LNCaP clone FGC (cell line): Measurements from ENCODE around the gene CACNA1G.

Source experiments
- DNase-seq: peaks from one replicate; pipeline ENCODE4 v3.0.0-alpha.2; 2011; ENCODE audit warnings: low read depth
- H3K4me3 ChIP-seq: 2 replicates; pipeline ENCODE4 v1.5.1; 2011; ENCODE audit warnings: mild to moderate bottlenecking, low read depth, low read length, control low read depth
- TF ChIP-seq, protein P1 (sequence below): IDR thresholded peaks from 2 replicates; pipeline ENCODE4 v1.5.1; 2012; ENCODE audit warnings: mild to moderate bottlenecking; ENCODE audit not compliant: control insufficient read depth, insufficient read depth; ENCODE audit errors: extremely low read depth

Gene CACNA1G

DNA sequence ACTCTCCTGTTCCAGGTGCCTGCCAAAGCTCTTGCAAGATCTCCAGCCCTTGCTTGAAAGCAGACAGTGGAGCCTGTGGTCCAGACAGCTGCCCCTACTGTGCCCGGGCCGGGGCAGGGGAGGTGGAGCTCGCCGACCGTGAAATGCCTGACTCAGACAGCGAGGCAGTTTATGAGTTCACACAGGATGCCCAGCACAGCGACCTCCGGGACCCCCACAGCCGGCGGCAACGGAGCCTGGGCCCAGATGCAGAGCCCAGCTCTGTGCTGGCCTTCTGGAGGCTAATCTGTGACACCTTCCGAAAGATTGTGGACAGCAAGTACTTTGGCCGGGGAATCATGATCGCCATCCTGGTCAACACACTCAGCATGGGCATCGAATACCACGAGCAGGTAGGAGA lies 17.7 kb downstream of the CACNA1G start:
- no peak for DNase-seq
- H3K4me3 ChIP-seq: no peak overlapping the region
- TF ChIP-seq, protein P1, sequence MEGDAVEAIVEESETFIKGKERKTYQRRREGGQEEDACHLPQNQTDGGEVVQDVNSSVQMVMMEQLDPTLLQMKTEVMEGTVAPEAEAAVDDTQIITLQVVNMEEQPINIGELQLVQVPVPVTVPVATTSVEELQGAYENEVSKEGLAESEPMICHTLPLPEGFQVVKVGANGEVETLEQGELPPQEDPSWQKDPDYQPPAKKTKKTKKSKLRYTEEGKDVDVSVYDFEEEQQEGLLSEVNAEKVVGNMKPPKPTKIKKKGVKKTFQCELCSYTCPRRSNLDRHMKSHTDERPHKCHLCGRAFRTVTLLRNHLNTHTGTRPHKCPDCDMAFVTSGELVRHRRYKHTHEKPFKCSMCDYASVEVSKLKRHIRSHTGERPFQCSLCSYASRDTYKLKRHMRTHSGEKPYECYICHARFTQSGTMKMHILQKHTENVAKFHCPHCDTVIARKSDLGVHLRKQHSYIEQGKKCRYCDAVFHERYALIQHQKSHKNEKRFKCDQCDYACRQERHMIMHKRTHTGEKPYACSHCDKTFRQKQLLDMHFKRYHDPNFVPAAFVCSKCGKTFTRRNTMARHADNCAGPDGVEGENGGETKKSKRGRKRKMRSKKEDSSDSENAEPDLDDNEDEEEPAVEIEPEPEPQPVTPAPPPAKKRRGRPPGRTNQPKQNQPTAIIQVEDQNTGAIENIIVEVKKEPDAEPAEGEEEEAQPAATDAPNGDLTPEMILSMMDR: no peak

DNA sequence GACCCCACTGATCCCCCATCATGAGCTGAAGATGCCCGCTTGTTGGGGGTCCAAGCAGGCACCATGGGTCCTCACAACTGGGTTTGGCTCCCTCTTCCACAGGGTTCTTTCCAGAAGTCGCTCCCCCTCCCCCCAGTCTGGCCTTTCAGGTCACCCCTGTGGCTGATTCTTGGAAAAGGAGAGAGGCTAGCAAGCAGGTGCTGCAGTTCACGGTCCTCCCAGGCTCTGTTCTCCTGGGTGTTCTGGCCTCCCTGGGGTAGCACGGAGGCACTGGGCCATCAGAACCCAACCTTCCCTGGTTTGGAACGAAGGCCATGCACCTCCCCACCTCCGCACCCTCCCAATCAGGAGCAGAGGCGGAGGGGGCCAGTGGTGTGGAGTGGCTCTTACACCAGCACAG lies 18.9 kb downstream of the CACNA1G start:
- TF ChIP-seq, protein P1: no peak
- no peak overlapping the region for H3K4me3 ChIP-seq
- DNase-seq: no peak

DNA sequence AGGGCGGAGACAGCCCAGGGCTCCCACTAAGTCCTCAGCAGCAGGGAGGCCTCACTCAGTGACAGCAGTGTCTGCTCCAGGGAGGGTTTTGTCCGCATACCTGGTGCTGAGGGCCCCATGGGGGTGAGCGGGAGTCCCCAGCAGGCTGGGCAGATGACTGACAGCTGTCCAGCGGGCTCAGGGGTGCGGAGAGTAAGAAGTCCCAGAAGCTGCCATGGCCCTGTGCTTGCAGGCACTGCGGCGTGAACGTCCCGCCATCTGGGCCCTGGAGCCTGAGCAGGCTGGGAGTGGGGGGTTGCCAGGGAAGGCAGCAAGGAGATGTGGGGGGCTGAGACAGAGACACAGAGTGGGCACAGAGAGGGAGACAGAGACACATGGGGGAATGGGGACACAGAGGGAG lies 20.1 kb downstream of the CACNA1G start:
- no peak for DNase-seq
- TF ChIP-seq, protein P1: no peak
- H3K4me3 ChIP-seq: no peak overlapping the region

DNA sequence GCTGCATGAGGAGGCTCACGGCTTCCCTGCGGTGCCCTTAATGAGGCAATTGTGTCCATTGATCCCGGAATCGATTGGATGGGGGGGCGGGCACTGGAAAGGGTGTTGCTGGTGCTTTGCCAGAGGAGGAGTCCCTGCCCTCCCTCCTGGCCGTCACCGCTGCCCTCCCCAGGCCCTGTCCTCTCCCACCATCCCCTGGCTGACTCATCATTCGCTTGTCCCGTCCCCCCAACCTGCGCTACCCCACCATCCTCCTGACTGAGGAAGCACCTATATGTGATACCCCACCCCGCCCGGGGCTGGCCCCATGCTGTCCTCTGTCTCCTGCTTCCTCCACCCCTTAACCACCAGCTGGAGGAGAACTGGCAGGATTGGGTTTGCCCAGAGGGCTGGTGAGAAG lies 20.8 kb downstream of the CACNA1G start:
- no peak for DNase-seq

DNA sequence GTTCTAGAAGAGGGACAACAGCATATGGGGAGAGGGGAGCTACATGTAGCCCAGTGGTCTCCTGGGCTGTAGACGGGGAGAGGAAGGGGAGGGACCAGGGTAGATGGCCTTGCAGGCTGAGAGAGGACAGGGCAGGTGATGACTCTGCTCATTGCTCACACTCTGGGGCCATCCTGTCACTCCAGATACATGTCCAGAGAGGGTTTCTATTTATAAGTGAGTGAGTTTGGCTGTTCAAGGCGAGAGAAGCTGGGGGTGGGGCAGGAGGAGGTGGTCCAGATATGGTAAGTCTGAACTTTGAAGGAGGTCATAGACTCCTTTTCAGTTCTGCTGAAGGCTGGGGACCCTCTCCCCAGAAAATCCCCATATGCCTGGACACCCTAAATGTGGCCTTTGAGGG lies 22.2 kb downstream of the CACNA1G start:
- DNase-seq: no peak
- no peak overlapping the region for H3K4me3 ChIP-seq
- TF ChIP-seq, protein P1: no peak

More for the DNA sequence above, 20.8 kb downstream of the CACNA1G start:
- TF ChIP-seq, protein P1: no peak
- H3K4me3 ChIP-seq: no peak overlapping the region

DNA sequence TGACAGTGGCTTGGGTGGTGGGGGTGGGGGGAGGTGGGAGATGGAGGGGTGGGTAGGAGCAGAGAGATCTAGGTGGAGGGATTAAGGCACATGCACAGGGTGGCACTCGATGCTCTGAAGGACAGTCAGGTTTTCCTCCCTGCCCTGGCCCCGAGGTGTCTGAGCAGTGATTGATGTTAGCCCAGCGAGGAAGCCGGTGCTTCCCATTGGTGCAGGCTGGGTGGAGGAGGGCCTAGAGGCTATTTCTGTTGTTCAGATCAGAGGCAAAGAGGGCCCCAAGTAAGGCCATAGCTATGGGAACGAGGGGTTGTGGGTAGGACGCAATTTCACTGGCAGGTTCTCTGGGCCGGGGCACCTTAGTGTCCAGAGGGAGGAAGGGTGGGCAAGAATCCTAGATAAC lies 23.1 kb downstream of the CACNA1G start:
- H3K4me3 ChIP-seq: no peak overlapping the region
- DNase-seq: no peak
- TF ChIP-seq, protein P1: no peak

DNA sequence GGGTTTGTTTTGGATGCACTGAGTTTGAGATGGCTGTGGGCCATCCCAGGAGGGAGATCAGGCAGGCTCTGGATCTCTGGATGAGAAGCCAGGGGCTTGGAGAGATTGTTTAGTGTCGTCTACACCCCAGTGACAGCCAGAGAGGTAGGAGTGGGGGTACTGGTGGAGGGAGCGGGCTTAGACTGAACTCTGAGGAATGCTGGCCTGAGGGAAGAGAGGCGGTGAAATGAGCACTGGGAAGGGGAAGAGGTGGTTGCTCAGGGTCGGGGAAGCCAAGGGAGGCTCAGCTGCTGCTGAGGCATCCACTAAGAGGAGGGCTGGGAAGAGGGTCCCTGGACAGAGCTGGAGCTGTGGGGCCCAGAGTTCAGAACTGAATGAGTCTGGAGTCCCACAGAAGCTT lies 23.6 kb downstream of the CACNA1G start:
- TF ChIP-seq, protein P1: no peak
- no peak for DNase-seq

More for the DNA sequence above, 23.6 kb downstream of the CACNA1G start:
- H3K4me3 ChIP-seq: no peak overlapping the region
